ENCODE measurements around the gene MT3. TPM values are rescaled to one million over a fixed set of nuclear protein-coding genes. Genes with fewer than 3 reads are reported as not detected.

MT3 gene
- total and polyA plus RNA-seq, 2 experiments from 2014 or later = not detected

GRCh38 chr16:56634715-56635440, 45.5 kb downstream of the MT3 start (continued):
- TF ChIP-seq JUNB (IDR thresholded peaks at IDR 0.05; ENCODE audit: unreplicated experiment) (no peak), ZNF114 (CRISPR knock-in tag; IDR thresholded peaks at IDR 0.05) (no peak), EZH2 (IDR thresholded peaks at IDR 0.05; ENCODE audit: low read depth, unreplicated experiment) (peak; percentile 98), CREB1 (CRISPR knock-in tag; IDR thresholded peaks at IDR 0.05; ENCODE audit: low read depth) (no peak), POLR2AphosphoS5 (IDR thresholded peaks at IDR 0.05; ENCODE audit: low read depth) (no peak), ETS1 (IDR thresholded peaks at IDR 0.05) (no peak)

- no peaks in the 10 kb centered on the region; the same call in 1 of the 2 replicates for H3K36me3 ChIP-seq (ENCODE audit: insufficient read depth)
- peaks cover 100% of the 10 kb centered on the region for H3K27me3 ChIP-seq (ENCODE audit: insufficient read depth)
- no peaks in the 10 kb centered on the region for H3K9me2 ChIP-seq (ENCODE audit: insufficient read depth)
- H3K4me2 ChIP-seq = peak overlapping the region; percentile 75
- peaks cover 19% of the 10 kb centered on the region; the same call in 1 of the 2 replicates for H3K4me1 ChIP-seq (ENCODE audit: insufficient read depth)
- Mint-ChIP-seq H3K27me3 (ENCODE audit: insufficient read depth, low read depth, poor library complexity) (peaks cover 100% of the 10 kb centered on the region), H3K9me3 (no peaks in the 10 kb centered on the region; the same call in 2 of the 3 replicates), H3K36me3 (ENCODE audit: low read depth) (no peaks in the 10 kb centered on the region; the same call in 2 of the 3 replicates), H3K4me1 (peaks cover 30% of the 10 kb centered on the region), H3K27ac (no peak overlapping the region), H3K4me3 (peak overlapping the region; percentile 71)
- peaks cover 16% of the 10 kb centered on the region for H4K20me1 ChIP-seq (replicated peaks; ENCODE audit: insufficient read depth)
- no peak overlapping the region for H3K27ac ChIP-seq (ENCODE audit: low read depth)
- H2AFZ ChIP-seq = peak overlapping the region; percentile 38; the same call in 1 of the 2 replicates
- ATAC-seq (peak; percentile 16), DNase-seq (ENCODE audit: low spot score) (peak; percentile 55)
- H3K79me2 ChIP-seq (replicated peaks; ENCODE audit: insufficient read depth) = no peaks in the 10 kb centered on the region
- peaks cover 11% of the 10 kb centered on the region; the same call in 1 of the 2 replicates for H3F3A ChIP-seq (replicated peaks; ENCODE audit: low read depth)
- H3K4me3 ChIP-seq = peak overlapping the region; percentile 53
- TF ChIP-seq ZNF114 (CRISPR knock-in tag; IDR thresholded peaks at IDR 0.05) = no peak
- TF ChIP-seq CTCF (conservative IDR thresholded peaks at IDR 0.05; ENCODE audit: low read depth in 2 of 2) = no peak
- TF ChIP-seq REST (IDR thresholded peaks at IDR 0.05; ENCODE audit: unreplicated experiment) = no peak
- TF ChIP-seq EZH2 (IDR thresholded peaks at IDR 0.05; ENCODE audit: low read depth, unreplicated experiment) = peak; percentile 46
- TF ChIP-seq ZNF462 (CRISPR knock-in tag; IDR thresholded peaks at IDR 0.05) = no peak
- no peak for TF ChIP-seq NANOG (IDR thresholded peaks at IDR 0.05; ENCODE audit: borderline replicate concordance)
- peak; percentile 98 for TF ChIP-seq EZH2phosphoT487 (IDR thresholded peaks at IDR 0.05; ENCODE audit: unreplicated experiment)
These were observed 46.2 kb downstream of the MT3 start for GRCh38 chr16:56635441-56635967.

All from GM23338 (cell line).